Hepatocyte (in vitro differentiated cells): Measurements from ENCODE around the gene EXD3. TPM values are rescaled to one million over a fixed set of nuclear protein-coding genes. Genes with fewer than 3 reads are reported as not detected.

Source experiments
- DNase-seq: peaks from one replicate; pipeline ENCODE4 v3.0.0-alpha.2; 2016; ENCODE audit warnings: low spot score
- H2AFZ ChIP-seq: fragments of 200-600 bp; sonication (generic); 2 replicates; pipeline ENCODE4 v1.6.0; 2016; ENCODE audit warnings: antibody characterized with exemption, mild to moderate bottlenecking
- H3K27ac ChIP-seq: fragments of 200-600 bp; sonication (generic); 2 replicates; pipeline ENCODE4 v1.5.1; 2016; ENCODE audit warnings: mild to moderate bottlenecking
- H3K27me3 ChIP-seq: fragments of 200-600 bp; sonication (generic); 2 replicates; pipeline ENCODE4 v1.6.1; 2016
- H3K36me3 ChIP-seq: fragments of 200-600 bp; sonication (generic); replicated peaks from 2 replicates; pipeline ENCODE4 v1.5.1; 2016; ENCODE audit warnings: low read depth; ENCODE audit not compliant: insufficient read depth
- H3K4me1 ChIP-seq: fragments of 200-600 bp; sonication (generic); 2 replicates; pipeline ENCODE4 v1.5.1; 2016; ENCODE audit warnings: mild to moderate bottlenecking, moderate library complexity; ENCODE audit not compliant: insufficient read depth
- H3K4me2 ChIP-seq: fragments of 200-600 bp; sonication (generic); 2 replicates; pipeline ENCODE4 v1.6.0; 2016
- H3K4me3 ChIP-seq: fragments of 200-600 bp; sonication (generic); 2 replicates; pipeline ENCODE4 v1.5.1; 2016; ENCODE audit warnings: mild to moderate bottlenecking
- H3K79me2 ChIP-seq: fragments of 200-600 bp; sonication (generic); 2 replicates; pipeline ENCODE4 v1.6.0; 2017; ENCODE audit warnings: mild to moderate bottlenecking
- H3K9me2 ChIP-seq: fragments of 200-600 bp; sonication (generic); replicated peaks from 2 replicates; pipeline ENCODE4 v1.6.0; 2017; ENCODE audit warnings: mild to moderate bottlenecking; ENCODE audit not compliant: insufficient read depth
- H3K9me3 ChIP-seq: fragments of 200-600 bp; sonication (generic); 2 replicates; pipeline ENCODE4 v1.5.1; 2016; ENCODE audit warnings: low read depth, mild to moderate bottlenecking
- H4K20me1 ChIP-seq: fragments of 200-600 bp; sonication (generic); 2 replicates; pipeline ENCODE4 v1.6.0; 2016; ENCODE audit warnings: mild to moderate bottlenecking; ENCODE audit not compliant: insufficient read depth, poor library complexity, severe bottlenecking
- EZH2 ChIP-seq: fragments of 200-600 bp; sonication (generic); IDR thresholded peaks from 2 replicates; pipeline ENCODE4 v1.6.1; 2016; ENCODE audit warnings: antibody characterized with exemption, mild to moderate bottlenecking, borderline replicate concordance
- EZH2phosphoT487 ChIP-seq: fragments of 200-600 bp; sonication (generic); IDR thresholded peaks from one replicate; pipeline ENCODE4 v1.6.1; 2018; ENCODE audit warnings: antibody characterized with exemption, mild to moderate bottlenecking, low read depth, moderate library complexity; ENCODE audit not compliant: unreplicated experiment, severe bottlenecking
- WGBS: methylation state at CpG from one replicate; pipeline ENCODE4 v1.1.6; 2016; ENCODE audit warnings: low lambda C conversion rate; ENCODE audit errors: missing lambda C conversion rate; 5-methylcytosine and 5-hydroxymethylcytosine counted together
- polyA plus RNA-seq: library from polyadenylated mRNA; unstranded; fragments of >200 nt; fragmentation: Nextera tagmentation; extraction: Ambion mirVana; gene quantifications from 2 replicates; pipeline ENCODE4 v1.2.1, GENCODE V29; 2016
- total RNA-seq: library from RNA; depleted of rRNA; stranded (reverse); fragments of >200 nt; gene quantifications from 2 replicates; pipeline ENCODE4 v1.2.3, GENCODE V29; 2014
- TF ChIP-seq, protein P1 (sequence below): fragments of 200-600 bp; sonication (generic); IDR thresholded peaks from 2 replicates; pipeline ENCODE4 v1.5.1; 2016; ENCODE audit warnings: antibody characterized with exemption, mild to moderate bottlenecking; ENCODE audit not compliant: poor library complexity

Gene EXD3
- total and polyA plus RNA-seq, 2 experiments from 2014 or later: 11.8 to 21.6 TPM

DNA sequence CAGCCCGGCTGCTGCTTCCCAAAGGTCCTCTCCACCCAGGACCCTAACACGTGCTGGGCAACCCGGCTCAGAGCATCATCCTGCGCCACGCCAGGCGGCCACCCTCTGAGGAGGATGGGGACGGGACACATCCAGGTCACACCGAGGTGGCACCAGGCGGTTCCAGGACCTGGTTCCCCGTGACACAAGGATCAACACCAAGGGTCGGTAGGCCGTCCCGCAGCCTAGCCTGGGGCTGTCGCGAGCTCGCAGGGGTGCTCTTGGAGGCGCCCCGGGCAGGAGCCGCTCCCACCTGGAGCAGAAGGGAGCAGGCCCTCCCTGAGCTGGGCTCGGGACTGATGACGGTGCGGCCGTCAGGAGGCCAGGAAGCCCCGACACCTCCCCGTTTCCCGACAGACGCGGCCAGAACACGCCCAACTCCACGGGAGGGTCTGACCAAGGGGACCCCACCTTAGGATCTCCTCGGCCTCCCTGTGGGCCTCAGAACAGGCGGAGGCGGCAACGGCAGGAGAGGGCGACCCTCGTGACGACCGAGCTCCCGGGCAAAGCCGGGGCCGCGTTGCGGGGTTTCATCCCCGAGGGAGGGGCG lies 6.3 kb downstream of the EXD3 start:
- no peaks in the 10 kb centered on the region for H3K27me3 ChIP-seq
- H3K4me1 ChIP-seq: peaks cover 12% of the 10 kb centered on the region
- H3K79me2 ChIP-seq: peaks cover 58% of the 10 kb centered on the region
- no peak overlapping the region for H3K4me3 ChIP-seq
- WGBS: 98% methylated on average over 37 of the region's 45 CpGs
- no peak overlapping the region for H3K27ac ChIP-seq
- H4K20me1 ChIP-seq: no peaks in the 10 kb centered on the region
- no peak overlapping the region for H3K4me2 ChIP-seq
- TF ChIP-seq, protein P1, sequence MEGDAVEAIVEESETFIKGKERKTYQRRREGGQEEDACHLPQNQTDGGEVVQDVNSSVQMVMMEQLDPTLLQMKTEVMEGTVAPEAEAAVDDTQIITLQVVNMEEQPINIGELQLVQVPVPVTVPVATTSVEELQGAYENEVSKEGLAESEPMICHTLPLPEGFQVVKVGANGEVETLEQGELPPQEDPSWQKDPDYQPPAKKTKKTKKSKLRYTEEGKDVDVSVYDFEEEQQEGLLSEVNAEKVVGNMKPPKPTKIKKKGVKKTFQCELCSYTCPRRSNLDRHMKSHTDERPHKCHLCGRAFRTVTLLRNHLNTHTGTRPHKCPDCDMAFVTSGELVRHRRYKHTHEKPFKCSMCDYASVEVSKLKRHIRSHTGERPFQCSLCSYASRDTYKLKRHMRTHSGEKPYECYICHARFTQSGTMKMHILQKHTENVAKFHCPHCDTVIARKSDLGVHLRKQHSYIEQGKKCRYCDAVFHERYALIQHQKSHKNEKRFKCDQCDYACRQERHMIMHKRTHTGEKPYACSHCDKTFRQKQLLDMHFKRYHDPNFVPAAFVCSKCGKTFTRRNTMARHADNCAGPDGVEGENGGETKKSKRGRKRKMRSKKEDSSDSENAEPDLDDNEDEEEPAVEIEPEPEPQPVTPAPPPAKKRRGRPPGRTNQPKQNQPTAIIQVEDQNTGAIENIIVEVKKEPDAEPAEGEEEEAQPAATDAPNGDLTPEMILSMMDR: no peak
- H3K36me3 ChIP-seq: no peaks in the 10 kb centered on the region
- no peak for DNase-seq
- H2AFZ ChIP-seq: no peak overlapping the region
- no peaks in the 10 kb centered on the region for H3K9me3 ChIP-seq
- H3K9me2 ChIP-seq: no peaks in the 10 kb centered on the region

DNA sequence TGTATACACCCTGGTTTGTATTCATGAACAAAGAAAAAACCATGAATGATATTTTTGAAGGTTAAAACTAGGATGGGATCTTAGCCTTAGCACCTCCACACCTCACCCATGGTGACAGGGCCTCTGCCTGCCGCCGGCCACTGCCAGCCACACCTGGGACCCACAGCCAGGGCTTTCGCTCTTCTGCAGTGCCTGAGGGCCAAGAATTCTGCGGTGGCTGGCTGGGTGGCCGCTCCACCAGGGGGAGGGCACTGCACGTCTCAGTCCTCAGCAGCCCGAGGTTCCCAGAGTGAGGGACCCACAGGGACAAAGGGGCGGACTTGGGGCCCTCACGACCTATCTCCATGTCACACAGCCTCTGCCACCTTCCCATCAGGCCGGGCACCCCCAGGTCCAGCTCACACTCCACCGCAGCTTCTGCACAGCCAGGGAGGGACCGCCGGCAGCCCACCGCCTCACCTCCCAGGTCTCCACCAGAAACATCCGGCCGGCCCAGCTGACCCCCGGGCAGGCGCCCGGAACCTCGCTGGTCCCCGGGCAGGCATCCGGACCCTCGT lies 6.9 kb downstream of the EXD3 start:
- Histone ChIP-seq H3K4me2 (no peak overlapping the region), H3K9me3 (no peaks in the 10 kb centered on the region), H3K27me3 (no peaks in the 10 kb centered on the region), H3K4me3 (no peak overlapping the region), H3K9me2 (no peaks in the 10 kb centered on the region), H3K4me1 (peaks cover 6% of the 10 kb centered on the region), H4K20me1 (no peaks in the 10 kb centered on the region), H2AFZ (no peak overlapping the region), H3K27ac (no peak overlapping the region), H3K79me2 (peaks cover 52% of the 10 kb centered on the region), H3K36me3 (no peaks in the 10 kb centered on the region)
- 97% methylated on average over 23 of the region's 23 CpGs for WGBS
- DNase-seq: no peak
- no peak for TF ChIP-seq EZH2

DNA sequence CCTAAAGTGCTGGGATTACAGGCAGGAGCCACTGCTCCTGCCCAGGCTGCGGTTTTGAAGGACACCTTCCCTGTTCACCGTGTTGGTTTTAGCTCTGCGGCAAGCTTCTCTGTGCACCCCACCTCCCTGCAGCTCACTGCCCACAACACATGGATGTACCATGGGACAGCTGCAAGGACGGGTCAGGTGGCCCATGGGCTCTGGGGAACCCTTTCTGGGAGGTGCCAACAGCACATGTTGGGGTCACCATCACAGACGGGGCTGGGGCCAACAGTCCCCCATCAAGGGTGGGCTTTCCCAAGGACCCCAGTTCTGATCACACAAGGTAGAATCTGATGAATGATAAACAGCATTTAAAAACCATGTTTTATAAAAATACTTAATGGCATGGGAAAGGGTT lies 7.5 kb downstream of the EXD3 start:
- H2AFZ ChIP-seq: no peak overlapping the region
- no peaks in the 10 kb centered on the region for H3K27me3 ChIP-seq
- H3K4me2 ChIP-seq: no peak overlapping the region
- TF ChIP-seq, protein P1: no peak
- TF ChIP-seq EZH2 (no peak), EZH2phosphoT487 (no peak)
- H3K4me1 ChIP-seq: peaks cover 5% of the 10 kb centered on the region
- H3K27ac ChIP-seq: no peak overlapping the region
- DNase-seq: no peak
- no peaks in the 10 kb centered on the region for H3K9me3 ChIP-seq
- H3K9me2 ChIP-seq: no peaks in the 10 kb centered on the region
- peaks cover 46% of the 10 kb centered on the region for H3K79me2 ChIP-seq
- H4K20me1 ChIP-seq: no peaks in the 10 kb centered on the region
- WGBS: 94% methylated on average over 5 of the region's 5 CpGs
- no peak overlapping the region for H3K4me3 ChIP-seq
- no peaks in the 10 kb centered on the region for H3K36me3 ChIP-seq

DNA sequence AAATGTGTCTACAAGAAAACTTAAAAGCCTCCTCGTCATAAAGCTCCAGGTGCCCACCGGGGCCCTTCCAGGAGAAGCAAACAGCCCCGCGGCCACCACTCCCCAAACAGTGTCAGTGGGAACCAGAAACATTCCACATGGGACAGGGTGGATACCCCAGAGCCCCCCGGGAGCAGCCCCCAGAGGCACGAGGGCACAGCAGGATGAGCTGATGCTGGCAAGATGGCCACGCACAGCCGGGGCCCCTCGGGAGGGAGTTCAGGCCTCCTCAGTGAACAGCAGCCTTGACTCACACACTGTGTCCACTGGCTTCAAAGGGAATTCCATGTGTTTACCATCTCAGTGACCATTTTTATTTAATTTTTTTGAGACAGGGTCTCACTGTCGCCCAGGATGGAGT lies 10.5 kb downstream of the EXD3 start:
- 83% methylated on average over 10 of the region's 10 CpGs for WGBS
- no peak for TF ChIP-seq EZH2phosphoT487
- TF ChIP-seq EZH2: no peak
- TF ChIP-seq, protein P1: no peak
- H3K27me3 ChIP-seq: no peaks in the 10 kb centered on the region
- H3K4me1 ChIP-seq: no peaks in the 10 kb centered on the region
- H3K4me2 ChIP-seq: no peak overlapping the region
- no peak overlapping the region for H3K4me3 ChIP-seq
- peaks cover 24% of the 10 kb centered on the region for H3K79me2 ChIP-seq
- no peaks in the 10 kb centered on the region for H4K20me1 ChIP-seq
- DNase-seq: no peak
- no peaks in the 10 kb centered on the region for H3K36me3 ChIP-seq
- no peaks in the 10 kb centered on the region for H3K9me2 ChIP-seq
- no peak overlapping the region for H3K27ac ChIP-seq
- H2AFZ ChIP-seq: no peak overlapping the region
- H3K9me3 ChIP-seq: no peaks in the 10 kb centered on the region
